SKM-1 treated with dmso at 0.1 percent for 144 hours (cell line): ENCODE results near the gene INSR.

Source experiments
- DNase-seq: peaks from one replicate; lab custom pipeline; 2025; ENCODE audit not compliant: unreplicated experiment; lab: John Stamatoyannopoulos, UW

INSR gene

DNA sequence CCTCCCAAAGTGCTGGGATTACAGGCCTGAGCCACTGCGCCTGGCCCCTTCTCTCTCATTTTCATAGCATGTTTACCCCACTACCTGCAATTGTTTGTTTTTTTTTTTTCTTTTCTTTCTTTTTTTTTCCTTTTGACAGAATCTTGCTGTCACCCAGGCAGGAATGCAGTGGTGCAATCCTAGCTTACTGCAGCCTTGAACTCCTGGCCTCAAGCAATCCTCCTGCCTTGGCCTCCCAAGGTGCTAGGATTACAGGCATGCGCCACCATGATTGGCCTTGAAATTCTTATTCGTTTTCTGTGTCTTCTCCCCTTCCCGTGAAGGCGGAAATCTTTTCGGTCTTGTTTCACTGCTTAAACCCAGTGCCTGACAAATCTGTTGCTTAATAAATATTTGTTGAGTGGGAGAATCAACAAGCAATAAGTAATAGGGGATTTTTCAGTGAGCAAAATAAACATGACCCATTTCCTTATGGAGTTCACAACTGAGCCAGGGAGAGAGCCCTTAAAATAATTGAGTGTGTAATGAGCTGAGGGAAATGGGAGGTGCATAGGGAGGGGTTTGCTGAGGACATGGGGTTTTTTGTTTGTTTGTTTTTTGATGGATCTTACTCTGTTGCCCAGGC lies 1.8 kb upstream of the INSR start:
- DNase-seq: no peak

DNA sequence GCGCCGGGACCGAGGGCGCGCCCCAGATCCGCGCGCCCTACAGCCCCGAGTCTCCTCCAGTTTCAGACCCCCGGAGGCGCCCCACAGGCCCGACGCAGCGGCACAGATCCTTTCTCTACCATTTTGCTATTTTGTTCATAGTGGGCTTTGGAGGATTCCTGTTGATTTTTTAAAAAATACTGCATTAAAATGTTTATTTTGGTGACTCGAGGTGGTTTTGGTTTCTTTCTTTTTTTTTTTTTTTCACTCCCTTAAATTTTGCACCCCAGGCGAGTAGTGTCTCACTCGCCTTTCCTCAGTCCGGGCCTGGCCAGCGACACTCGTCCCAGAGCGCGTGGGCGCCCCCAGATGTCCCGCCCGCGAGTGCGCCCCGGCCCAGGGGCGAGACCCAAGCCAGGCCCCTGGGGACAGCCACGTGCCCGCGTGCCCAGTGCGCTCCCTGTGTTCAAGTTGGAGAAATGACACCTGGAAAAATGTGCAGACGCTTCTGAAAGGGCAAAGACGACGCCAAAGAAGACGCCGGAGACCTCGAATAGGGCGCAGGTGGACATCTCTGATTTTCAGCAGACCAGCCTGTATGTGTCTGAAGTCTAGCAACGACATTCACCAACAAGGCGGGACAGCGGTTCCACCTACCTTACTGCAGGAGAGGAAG lies 471 bp upstream of the INSR start:
- DNase-seq: peak; percentile 42

DNA sequence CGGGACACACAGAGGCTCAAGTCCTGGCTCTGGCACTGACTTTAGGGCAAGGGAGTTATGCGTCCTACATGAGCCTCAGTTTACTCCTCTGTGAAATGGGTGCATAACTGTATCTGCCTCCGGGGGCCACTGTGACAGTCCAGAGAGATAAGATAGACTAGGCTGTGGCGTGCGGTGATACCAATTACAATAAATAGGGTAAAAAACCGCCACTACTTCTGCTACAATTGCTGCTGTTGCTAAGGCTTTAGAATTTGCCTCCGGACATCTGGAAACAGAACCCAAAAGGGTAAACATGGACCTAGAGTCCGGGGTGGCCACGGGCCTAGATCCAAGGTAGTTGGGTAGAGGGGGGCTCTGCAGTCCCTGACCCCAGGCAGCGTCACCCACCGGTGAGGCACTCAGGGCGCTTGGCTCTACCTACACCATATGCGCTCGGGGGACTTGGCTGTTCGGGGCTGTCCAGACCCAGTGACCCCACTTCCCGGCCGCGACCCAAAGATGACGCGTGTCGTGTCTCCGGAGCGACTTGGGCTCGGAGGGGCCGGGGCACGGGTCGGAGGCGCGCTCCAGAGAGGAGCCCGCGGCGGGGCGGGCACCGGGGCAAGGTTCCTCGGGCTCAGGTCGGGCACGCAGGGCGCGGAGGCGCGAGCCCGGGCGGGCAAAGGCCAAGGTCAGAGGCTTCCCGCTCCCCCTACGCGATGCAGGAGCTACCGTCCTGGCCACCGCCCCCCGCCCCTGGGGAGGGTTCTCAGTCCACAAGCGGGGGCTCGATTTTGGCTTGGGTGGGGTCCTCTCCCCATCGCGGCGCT lies 1.1 kb downstream of the INSR start:
- DNase-seq: no peak

DNA sequence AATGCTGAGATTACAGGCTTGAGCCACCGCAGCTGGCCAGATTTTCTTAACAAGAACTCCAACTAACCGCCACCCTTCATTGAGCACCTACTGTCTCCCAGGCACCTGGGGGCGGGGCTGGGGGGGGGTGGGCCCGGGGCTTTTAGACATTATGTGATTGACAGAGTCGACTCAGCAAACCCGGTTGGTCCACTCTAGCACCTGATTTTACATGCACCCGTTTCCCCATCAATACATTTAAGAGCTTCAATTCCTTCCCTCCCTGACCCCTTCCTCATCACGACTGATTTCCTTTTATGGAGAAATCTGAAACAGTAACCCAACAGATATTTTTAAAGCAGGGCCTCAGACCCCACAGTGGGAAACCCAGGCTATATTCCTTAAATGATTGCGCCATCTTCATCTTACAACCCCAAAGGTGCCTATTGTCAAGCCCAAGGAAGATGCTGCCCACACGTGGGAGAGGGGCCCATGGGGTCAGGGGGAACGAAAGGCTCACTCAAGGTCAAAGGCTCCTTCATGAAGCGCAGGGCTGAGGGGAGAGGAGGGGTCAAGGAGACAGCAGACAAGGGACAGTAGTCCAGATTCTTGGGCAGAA lies 1.8 kb downstream of the INSR start:
- DNase-seq: no peak

DNA sequence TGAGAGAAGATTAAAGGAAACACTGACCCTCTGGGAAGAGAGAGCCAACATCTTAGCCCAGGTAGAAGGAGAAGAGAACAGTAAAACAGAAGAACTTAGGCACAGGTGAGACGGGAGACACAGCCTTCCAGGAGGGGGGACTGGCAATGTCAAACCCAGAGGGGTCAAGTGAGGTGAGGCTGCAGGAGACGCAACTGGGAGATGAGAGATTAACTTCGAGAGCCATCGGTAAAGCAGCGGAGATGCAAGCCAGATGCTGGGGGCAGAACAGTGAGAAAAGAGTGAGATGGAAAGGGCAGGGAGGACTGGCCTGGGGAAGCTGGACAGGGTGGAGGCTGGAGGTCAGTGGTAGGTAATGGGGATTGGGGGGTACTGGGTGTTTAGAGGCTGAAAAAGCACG lies 5.2 kb downstream of the INSR start:
- DNase-seq: no peak

DNA sequence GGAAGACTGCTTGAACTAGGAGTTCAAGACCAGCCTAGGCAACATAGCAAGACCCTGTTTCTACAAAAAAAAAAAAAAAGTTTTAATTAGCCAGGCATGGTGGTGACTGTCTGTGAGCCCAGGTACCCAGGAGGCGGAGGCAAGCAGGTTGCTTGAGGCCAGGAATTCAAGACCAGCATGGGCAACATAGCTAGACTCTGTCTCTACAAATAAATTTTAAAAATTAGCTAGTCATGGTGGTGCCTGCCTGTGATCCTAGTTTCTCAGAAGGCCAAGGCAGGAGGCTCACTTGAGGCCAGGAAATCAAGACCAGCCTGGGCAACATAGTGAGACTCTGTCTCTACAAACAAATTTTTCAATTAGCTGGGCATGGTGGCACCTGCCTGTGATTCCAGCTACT lies 6.1 kb downstream of the INSR start:
- no peak for DNase-seq

DNA sequence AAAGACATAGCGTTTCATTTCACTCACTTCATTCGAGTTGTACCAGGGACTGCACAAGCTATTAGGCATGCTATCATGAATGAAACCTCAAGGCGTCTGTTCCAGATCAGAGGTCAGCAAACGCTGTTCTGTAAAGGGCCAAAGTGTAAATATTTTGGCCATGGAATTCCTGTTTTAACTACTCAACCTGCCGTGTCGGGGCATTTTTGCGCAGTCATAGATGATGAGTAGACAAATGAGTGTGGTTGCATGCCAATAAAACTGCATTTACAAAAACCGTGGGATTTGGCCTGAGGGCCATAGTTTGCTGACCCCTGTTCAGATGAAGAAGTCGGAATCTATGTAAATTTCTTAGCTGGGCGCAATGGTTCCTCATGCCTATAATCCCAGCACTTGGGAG lies 6.5 kb downstream of the INSR start:
- DNase-seq: no peak

DNA sequence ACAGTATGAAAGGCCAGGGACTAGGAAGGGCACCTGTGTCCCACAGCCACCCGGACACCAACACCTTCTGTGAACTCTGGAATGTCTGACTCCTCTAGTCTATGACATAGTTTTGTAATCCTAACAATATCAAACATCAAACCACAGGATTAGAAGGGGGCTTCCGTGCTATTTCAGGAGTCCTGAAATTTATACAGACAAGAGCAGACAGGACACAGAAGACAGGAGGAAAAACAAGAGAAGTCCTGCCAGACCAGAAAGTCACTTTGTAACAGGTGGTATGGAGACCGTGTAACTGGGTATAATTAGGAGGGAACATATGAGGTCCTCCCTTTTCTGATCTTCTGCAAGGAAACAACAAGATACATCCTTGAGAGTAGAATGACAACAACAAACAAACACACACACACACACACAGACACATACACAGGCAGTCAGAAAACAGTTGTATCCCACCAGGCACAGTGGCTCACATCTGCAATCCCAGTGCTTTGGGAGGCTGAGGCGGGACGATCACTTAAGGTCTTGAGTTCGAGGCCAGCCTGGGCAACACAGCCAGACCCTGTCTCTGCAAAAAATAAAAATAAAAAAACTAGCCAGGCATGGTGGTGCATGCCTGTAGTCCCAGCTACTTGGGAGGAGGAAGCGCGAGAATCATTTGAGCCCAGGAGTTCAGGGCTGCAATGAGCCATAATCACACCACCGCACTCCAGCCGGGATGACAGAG lies 13.1 kb downstream of the INSR start:
- no peak for DNase-seq

DNA sequence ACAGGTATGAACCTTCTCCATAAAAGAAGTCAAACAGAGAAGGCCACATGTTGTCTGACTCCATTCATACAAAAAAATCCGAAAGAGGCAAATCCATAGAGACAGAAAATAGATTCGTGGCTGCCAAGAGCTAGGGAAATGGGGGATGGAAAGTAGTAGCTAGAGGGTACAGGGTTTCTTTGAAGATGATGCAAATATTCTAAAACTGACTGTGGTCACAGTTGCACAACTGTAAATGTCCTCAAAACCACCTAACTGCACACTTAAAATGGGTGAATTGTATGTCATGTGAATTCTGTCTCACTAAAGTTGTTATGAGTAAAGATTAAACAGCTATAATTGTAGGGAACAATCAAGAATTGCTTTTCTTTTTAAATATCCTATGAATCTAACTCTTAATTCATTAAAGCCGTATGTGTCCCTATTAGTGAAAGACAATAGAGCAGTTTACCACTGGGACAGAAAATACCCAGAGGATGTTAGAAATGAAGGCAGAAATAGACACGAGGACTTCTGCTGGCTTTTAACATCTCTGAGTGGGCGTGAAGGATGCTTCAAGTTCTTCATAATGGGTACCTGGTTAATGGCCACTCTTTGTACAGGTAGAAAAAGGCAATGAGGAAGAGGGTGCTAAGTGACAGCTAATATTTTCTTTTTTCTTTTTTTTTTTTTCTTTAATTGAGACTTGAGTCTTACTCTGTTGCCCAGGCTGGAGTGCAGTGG lies 21.2 kb downstream of the INSR start:
- DNase-seq: peak; percentile 90

DNA sequence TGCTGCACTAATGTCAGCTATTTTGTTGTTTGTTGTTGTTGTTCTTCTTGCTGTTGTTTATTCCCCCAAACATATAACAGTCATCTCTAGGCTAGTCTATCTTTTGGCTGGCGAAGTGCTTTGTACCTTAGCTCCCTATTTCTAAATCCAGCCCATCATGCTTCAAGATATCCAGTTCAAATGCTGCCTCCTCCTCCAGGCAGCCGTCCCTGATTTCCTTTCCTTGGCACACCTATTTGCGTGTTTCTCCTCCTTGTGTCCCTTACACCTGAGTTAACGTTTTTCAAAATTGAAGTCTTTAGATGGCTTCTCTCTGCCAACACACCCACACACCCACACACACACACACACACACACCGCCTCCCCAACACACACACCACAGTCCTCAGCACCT lies 25.5 kb downstream of the INSR start:
- no peak for DNase-seq

DNA sequence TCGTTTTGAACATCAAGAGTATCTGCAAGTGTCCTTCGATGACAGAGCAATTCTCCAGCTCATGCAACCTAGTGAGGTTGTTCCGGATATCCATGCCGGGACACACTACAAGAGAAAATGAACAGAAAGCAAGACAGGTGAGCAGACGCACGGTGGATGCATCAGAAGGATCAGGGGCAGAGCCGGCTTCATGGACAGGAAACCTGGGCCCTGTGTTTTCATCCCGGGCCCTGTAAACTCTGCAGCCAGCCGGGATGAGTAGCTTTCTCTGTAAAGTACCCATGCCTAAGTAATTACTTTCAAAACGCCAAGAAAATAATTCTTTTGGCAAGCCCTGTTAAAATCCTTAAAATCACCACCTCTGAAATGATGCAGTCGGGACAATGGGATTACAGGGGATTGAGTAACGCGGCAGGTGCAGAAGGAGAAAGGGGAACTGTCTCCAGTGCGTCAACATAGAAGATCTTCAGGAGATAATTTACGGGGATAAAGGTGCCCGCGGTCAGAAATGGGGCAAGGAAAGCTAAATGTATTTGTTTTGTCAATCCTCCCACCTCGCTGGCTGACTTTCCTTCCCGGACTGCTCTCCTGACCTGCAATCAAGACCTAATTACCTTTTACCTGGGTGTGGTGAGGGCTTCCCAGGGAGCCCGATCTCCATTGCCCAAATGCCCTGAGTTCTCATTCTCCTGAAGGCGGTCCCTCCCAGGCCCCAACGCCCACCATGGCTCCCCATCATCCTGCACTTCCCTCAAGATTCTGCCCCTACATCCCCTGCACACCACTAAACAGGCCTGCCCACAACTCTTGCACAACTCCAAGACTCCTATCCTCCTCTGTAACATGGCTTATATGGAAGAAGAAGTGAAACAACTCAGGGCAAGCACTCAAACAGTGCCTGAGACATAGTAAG lies 26.2 kb downstream of the INSR start:
- peak; percentile 93 for DNase-seq

DNA sequence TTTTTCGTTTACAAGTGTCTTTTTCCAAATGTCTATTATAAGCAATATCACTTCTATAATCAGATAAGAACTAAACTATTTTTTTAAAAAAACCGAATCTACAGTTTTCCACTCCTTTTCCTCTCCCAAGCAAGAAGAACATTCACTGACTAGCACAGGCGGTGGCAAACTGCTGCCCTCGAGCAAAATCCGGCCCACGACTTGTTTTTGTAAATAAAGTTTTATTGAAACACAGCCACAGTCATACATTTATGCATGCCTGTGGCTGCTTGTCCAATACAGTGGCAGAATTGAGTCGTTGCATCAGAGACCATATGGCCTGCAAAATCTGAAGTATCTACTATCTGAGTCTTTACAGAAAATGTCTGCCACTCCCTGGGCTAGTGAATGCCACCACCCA lies 27.4 kb downstream of the INSR start:
- no peak for DNase-seq

DNA sequence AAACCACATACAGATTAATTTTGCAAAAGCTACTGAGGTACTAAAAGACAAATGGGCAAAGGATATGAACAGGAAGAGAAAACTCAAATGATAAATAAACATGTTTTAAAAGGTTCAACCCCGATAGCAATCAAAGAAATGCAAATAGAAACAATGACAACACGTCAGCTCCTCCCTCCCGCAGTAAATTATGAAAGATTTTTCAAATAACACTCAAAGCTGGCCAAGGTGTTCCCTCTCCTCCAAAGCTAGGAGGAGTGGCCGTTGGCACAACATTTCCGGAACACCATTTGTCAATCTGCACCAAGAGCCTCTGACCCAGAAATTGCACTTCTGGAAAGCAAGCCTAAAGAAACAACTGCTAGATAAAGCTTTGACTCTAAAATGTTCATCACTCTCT lies 28.3 kb downstream of the INSR start:
- DNase-seq: no peak

DNA sequence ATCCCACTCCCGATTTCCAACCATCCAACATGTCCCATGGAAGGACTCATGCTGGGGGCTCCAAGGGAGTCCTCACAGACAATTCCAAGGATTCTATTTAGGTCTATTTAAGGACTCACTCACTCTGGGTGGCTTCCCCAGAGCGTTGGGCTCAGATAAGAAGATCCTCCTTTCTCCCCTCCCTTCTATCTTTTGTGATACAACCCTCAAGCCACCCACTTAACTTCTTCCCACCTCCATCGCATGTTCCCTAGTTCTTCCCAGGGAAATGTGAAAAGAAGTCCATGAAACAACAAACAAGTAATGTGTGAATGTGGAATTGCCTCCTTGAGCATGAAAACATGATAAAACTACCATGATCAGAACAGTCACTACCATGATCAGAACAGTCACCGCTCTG lies 29.4 kb downstream of the INSR start:
- no peak for DNase-seq

DNA sequence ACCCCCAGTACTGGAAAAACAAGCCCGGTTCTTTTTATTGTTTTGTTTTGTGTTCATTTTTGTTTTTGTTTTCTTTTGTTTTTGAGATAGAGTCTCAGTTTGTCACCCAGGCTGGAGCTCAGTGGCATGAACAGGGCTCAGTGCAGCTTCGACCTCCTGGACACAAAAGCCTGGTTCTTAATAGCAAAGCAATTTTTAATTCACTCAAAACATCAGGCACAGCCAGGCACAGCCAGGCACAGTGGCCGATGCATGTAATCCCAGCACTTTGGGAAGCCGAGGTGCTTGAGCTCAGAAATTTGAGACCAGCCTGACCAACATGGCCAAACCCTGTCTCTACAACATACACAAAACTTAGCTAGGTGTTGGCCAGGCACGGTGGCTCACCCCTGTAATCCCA lies 30.7 kb downstream of the INSR start:
- DNase-seq: no peak

DNA sequence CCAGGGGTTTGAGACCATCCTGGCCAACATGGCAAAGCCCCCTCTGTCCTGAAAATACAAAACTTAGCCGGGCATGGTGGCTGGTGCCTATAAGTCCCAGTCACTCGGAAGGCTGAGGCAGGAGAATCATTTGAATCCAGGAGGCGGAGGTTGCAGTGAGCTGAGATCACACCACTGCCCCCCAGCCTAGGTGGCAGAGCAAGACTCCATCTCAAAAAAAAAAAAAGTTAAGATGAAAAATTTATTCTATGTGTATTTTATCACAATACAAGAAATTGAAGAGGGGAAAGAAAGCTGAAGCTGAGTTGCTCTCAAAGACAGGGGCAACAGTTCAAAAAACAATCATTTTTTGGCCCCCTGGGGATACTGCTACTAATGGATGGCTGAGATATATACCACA lies 31.1 kb downstream of the INSR start:
- DNase-seq: no peak

DNA sequence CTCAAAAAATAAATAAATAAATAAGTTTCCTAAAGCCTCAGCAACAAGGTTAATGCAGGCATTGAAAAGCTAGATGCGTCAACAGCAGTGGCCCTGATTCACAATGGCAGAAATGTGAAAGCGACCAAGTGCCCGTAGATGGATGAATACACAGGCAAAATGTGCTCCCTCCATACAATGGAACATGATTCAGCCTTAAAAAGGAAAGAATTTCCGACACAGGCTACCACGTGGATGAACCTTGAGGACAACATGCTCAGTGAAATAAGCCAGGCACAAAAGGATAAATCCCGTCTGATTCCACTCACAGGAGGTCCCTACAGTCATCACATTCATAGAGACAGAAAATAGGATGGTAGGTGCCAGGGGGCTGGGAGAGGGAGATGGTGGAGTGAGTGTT lies 31.7 kb downstream of the INSR start:
- no peak for DNase-seq

DNA sequence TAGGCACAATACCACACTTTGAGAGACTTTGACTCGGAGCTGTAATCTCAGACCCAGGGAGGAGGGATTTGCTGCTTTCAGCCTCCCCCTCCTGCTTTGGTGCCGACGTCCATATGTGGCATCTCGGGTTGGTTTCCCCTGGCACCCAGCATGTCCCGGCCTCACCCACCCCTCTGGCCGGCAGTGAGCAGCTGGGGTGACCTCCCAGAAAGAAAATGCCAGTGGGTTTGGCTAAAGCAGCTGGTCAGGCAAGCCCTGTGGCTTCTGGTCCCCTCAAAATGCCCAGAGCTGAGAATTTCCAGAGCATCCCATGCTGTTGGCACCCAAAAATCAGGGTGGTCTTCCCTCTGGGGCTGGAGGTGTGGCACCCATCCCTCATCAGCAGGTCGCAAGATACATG lies 34.1 kb downstream of the INSR start:
- DNase-seq: no peak

DNA sequence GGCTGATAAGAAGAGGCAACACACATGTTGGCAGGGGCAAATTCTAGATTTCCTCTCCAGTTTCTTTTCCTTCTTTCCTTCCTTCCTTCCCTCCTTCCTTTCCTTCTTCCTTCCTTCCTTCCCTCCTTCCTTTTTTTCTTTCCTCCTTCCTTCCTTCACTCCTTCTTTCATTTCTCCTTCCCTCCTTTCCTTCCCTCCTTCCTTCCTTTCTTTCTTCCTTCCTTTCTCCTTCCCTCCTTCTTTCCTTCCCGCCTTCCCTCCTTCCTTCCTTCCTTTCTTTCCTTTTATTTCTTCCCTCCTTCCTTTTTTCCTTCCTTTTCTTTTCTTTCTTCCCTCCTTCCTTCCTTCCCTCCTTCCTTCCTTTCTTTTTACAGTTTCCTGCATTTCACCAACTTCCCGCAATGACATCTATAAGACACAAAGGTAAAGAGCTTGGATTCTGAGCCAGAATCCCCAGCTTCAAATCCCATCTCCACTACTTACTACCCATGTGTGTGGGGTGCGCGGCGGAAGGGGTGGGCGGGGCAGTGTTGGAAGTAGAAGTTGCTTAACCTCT lies 35.3 kb downstream of the INSR start:
- no peak for DNase-seq
